GM19239 (cell line): ENCODE results near the gene NXPH2.
"Not testable (repeated sequence)": the region's sequence is repeated elsewhere in the genome, so short reads cannot be mapped to it uniquely, and the experiment has no call there.

ENCODE experiments used
- DNase-seq: peaks from one replicate; pipeline ENCODE4 v3.0.0; 2011; ENCODE audit warnings: low spot score; ENCODE audit not compliant: insufficient read length
- FAIRE-seq: peaks from 2 replicates; lab custom pipeline; 2011; peaks lifted over from hg19 to GRCh38; lab: Jason Lieb, UNC

NXPH2 gene

GRCh38 chr2:138760676-138761075, 19.5 kb downstream of the NXPH2 start:
- no peak for FAIRE-seq

GRCh38 chr2:138757384-138757783, 22.8 kb downstream of the NXPH2 start:
- DNase-seq = no peak
- FAIRE-seq = no peak

More at GRCh38 chr2:138760676-138761075, 19.5 kb downstream of the NXPH2 start:
- DNase-seq = no peak

DNA sequence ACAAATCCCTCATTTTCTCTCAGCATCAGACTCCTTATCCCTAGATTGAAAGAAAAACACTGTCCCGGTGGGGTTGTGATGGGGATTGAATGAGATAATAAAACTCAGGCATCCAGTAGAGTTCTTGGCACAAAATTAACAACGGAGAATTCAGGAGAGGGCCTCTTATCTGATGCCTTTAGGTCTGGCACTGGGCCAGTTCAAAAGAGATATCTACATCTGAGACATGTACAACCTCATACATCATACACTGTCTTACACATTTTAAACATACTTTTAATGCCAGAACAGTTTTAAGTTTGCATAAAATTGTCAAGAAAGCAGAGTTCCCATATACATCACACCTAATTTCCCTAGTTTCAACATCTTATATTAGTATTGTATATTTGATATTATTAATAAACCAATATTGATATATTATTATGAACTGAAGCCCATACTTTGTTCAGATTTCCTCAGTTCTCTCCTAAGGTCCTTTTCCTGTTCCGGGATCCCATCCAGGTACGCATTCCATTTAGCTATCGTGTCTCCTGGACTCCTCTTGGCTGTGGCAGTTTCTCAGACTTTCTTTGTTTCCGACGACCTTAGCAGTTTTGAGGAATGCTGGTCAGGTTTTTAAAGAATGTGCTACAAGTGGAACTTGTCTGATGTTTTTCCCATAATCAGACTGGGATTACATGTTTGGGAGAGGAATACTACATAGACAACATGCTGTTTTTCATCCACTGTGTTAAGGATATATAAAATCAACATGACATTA, 27.8 kb downstream of the NXPH2 start:
- DNase-seq = no peak
- no peak for FAIRE-seq

GRCh38 chr2:138744713-138745112, 35.5 kb downstream of the NXPH2 start:
- no peak for FAIRE-seq
- DNase-seq = no peak

DNA sequence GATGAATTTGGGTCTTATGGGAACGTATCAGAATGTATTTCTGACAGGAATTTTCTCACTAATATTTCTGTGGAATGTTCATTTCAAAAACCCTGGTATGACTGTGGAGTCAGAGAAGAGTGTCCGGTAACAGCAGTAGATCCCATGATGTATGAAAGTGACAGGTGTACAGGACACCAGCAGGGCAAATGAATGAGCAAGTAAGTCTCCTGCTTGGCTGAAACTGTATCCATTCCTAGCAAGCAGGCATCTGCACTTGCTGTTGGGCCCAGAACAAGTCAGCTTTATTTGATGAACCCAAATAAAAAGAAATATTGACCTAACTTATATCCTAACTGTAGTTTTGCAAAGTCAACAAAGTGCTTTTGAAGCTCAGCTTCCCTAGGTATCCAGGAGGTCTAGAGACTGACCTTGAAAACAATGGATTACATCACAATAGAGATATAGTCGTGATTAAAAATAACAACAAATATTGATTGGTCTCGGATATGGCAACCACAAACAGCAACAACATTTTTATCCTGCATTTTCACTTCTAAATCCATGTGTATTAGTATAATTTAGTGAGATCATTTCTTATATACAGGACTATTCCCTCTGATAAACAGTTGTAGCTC, 37.6 kb downstream of the NXPH2 start:
- FAIRE-seq = no peak

DNA sequence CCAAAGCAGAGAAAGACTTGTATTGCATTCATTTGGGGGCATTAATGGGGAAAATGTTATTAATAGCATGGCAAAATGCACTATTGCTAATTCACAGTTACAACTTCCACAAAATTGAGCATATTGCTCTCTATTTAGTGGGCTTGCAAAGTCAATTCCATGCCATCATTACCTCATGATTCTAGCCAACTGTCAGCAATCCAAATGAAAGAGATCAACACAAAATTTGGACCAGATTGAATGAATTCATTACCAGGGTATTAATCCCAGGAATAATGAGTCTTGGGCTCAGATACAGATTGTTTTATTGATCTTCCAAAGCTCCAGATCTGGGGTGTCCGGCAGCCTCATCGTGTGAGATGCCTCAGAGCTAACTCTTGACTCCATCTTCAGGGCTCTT, 38.3 kb downstream of the NXPH2 start:
- FAIRE-seq (no peak), DNase-seq (no peak)

More for the DNA sequence above, 37.6 kb downstream of the NXPH2 start:
- DNase-seq = no peak

DNA sequence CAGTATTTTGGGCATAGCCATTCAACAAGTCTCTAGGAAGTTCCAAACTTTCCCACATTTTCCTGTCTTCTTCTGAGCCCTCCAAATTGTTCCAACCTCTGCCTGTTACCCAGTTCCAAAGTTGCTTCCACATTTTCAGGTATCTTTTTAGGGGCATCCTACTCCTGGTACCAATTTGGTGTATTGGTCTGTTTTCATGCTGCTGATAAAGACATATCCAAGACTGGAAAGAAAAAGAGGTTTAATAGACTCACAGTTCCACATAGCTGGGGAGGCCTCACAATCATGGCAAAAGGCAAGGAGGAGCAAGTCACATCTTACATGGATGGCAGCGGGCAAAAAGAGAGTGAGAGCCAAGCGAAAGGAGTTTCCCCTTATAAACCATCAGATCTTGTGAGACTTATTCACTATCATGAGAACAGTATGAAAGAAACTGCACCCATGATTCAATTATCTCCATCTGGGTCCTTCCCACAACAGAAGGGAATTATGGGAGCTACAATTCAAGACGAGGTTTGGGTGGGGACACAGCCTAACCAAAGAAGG, 43.1 kb downstream of the NXPH2 start:
- FAIRE-seq, DNase-seq: not testable (repeated sequence)

DNA sequence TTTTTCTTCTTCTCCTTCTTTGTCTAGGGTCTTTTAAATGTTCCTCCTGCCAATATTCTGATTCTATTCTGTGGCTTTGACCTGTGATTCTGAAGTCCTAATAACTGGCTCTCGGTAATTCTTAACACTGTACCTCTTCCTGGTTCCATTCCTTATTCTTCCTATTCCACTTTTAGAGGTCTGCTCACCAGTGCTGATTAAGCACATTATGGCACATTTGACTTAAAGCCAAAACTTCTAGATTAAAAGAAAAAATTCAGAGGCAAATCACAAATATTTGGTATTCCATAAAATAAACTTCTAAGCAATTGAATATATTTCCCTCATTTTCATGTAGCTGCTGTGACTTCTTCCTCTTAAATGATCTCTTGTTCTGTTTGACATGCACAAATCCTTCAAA, 47.5 kb downstream of the NXPH2 start:
- no peak for DNase-seq
- FAIRE-seq = no peak

- FAIRE-seq (peak; percentile 57), DNase-seq (no peak)
Measured at GRCh38 chr2:138730497-138731030, 49.6 kb downstream of the NXPH2 start.

DNA sequence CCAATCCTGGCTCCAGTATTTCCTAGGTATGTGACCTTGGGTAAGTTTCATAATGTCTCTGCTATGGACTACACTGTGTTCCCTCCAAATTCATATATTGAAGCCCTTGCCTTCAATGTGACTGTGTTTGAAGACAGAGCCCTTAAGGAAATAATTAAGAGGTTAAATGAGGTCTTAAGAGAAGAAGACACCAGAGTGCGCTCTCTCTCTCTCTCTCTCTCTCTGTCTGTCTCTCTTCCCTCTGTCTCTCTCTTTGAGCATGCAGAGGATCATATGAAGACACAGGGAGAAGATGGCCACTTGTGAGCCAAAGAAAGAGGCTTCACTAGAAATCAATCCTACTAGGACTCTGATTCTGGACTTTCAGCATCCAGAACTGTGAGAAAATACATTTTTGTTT, 52.2 kb downstream of the NXPH2 start:
- no peak for DNase-seq
- peak; percentile 58 for FAIRE-seq

DNA sequence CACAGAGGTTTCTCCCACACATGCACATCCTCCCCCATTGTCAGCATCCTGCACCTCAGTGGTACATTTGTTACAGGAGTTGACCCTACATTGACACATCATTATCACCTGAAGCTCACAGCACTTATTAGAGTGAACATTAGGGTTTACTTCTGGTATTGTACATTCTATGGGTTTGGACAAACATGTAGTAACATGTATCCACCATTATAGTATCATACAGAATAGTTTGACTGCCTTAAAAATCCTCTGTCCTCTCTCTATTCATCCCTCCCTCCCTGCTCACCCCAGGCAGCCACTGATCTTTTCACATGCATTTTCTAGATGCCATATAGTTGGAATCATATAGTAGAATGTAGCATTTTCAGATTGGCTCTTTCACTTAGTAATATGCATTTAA, 53.5 kb downstream of the NXPH2 start:
- no peak for FAIRE-seq
- no peak for DNase-seq

- DNase-seq (no peak), FAIRE-seq (no peak)
Measured at GRCh38 chr2:138724729-138725459, 55.3 kb downstream of the NXPH2 start.

GRCh38 chr2:138724327-138724726, 55.9 kb downstream of the NXPH2 start:
- DNase-seq (no peak), FAIRE-seq (no peak)

GRCh38 chr2:138723196-138723987, 56.8 kb downstream of the NXPH2 start:
- no peak for DNase-seq
- FAIRE-seq = no peak

- FAIRE-seq = no peak
- DNase-seq = no peak
Measured at GRCh38 chr2:138722316-138722715, 57.9 kb downstream of the NXPH2 start.

DNA sequence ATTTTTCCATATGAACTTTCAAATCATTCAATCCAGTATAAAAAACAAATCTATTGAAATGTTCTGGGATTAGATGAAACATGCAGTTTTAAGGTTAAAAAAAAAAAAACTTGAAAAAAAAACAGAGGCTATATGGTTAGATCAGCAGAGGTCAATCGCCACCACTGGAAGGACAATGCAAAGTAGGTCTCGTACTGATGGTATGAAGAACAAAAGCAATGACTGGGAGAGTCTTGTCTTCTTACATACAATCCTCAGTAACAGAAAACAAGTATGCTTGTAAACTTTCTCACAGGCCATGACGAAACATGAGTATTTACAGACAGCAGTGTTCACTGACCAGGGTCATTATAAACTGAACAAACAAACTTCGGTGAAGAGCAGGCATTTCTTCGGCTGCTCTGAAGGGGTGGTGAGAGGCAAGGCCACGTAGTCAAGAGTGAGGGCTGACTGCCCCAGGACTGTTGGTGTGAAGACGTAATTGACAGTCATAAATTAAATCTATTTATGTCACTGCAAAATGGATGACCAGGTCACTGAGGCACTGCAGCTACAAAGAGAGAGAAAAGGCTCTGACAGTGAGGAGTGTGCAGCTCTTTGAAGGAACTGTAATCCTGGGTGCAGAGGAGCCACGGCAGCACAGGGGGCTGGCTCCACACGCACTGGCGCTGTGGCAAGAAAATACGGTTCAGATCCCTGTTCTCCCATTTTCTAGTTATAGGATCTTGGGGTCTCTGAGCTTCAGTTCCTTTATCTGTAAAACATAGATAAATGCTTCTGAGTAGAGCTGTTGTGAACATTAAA, 60.0 kb downstream of the NXPH2 start:
- DNase-seq = no peak
- FAIRE-seq = no peak

DNA sequence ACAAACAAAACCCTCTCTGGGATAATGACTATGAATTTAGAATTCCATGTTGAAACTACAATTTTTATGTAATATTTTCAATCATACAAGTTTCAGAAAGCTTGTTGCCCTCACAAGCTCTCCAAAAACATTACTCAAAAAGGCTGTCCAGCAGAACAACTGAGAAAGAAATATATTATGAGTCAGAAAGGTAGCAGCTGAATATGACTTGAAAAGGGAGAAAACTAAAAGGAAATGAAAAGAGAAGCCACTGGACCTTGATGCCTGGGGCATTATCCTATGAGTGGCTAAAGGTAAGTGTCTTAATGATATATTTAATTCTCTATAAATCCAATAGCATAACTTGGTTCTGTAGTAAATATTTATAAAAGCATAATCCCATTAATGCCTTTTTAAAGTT, 61.8 kb downstream of the NXPH2 start:
- no peak for FAIRE-seq

GRCh38 chr2:138716183-138716582, 64.0 kb downstream of the NXPH2 start:
- FAIRE-seq = peak; percentile 33

More for the DNA sequence above, 61.8 kb downstream of the NXPH2 start:
- no peak for DNase-seq

GRCh38 chr2:138713504-138713903, 66.7 kb downstream of the NXPH2 start:
- DNase-seq = no peak

More at GRCh38 chr2:138716183-138716582, 64.0 kb downstream of the NXPH2 start:
- DNase-seq = no peak

More at GRCh38 chr2:138713504-138713903, 66.7 kb downstream of the NXPH2 start:
- no peak for FAIRE-seq
